ENCODE data around the gene TMEM252. TPM values are rescaled to one million over a fixed set of nuclear protein-coding genes. Genes with fewer than 3 reads are reported as not detected.

Gene TMEM252
- total RNA-seq, 2 donors from 2014 or later = not detected

DNA sequence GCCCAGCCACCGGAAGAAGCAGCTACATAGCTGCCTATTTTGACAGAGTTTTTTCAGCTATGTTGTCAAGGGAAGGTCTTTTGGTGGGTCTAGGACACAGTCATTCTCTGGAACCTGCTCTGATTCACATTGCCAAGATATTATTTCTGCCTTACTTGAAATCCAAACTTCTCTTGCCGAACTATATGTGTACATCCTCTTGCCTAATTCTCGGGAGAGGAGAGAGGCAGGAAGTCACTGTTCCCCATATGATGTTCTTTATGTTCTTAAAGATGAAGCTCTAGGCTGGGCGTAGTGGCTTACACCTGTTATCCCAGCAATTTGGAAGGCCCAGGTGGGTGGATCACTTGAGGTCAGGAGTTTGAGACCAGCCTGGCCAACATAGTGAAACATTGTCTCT lies 8.6 kb downstream of the TMEM252 start:
- TF ChIP-seq POLR2A (IDR thresholded peaks at IDR 0.05) (no peak), CTCF (IDR thresholded peaks at IDR 0.05) (no peak)
- WGBS, 2 donors = 68 to 94% methylated on average over 4 of the region's 4 CpGs
- H3K4me1 ChIP-seq = no peaks in the 10 kb centered on the region
- no peaks in the 10 kb centered on the region for H3K27me3 ChIP-seq
- H3K27ac ChIP-seq = no peak overlapping the region
- no peak for ATAC-seq
- no peak for DNase-seq
- no peaks in the 10 kb centered on the region for H3K9me3 ChIP-seq
- H3K36me3 ChIP-seq (replicated peaks in 1 of 2; ENCODE audit: insufficient read depth in 1 of 2, low read depth in 2 of 2) = no peaks in the 10 kb centered on the region
- intact Hi-C loops (cut with DNase I) = no loop called here
- no peak overlapping the region for H3K4me3 ChIP-seq

- intact Hi-C loops (cut with DNase I) = no loop called here
- TF ChIP-seq POLR2A (IDR thresholded peaks at IDR 0.05) = no peak
- no peak for TF ChIP-seq CTCF (IDR thresholded peaks at IDR 0.05)
- Histone ChIP-seq H3K4me1 (no peaks in the 10 kb centered on the region), H3K27ac (peak overlapping the region in 1 of 4 donors; percentile 35), H3K27me3 (no peaks in the 10 kb centered on the region), H3K36me3 (replicated peaks in 1 of 2; ENCODE audit: insufficient read depth in 1 of 2, low read depth in 2 of 2) (no peaks in the 10 kb centered on the region), H3K4me3 (no peak overlapping the region), H3K9me3 (no peaks in the 10 kb centered on the region)
- WGBS, 2 donors = 40 to 53% methylated on average over 7 of the region's 7 CpGs
- DNase-seq = peak; percentile 52 to 73 (median 58)
- ATAC-seq = peak; percentile 90
Observed at GRCh38 chr9:68530618-68531017, 10.1 kb downstream of the TMEM252 start.

- no peaks in the 10 kb centered on the region for H3K36me3 ChIP-seq (replicated peaks in 1 of 2; ENCODE audit: insufficient read depth in 1 of 2, low read depth in 2 of 2)
- TF ChIP-seq CTCF (IDR thresholded peaks at IDR 0.05) (no peak), POLR2A (IDR thresholded peaks at IDR 0.05) (no peak)
- 48 to 49% methylated on average over 4 of the region's 4 CpGs for WGBS, 2 donors
- H3K9me3 ChIP-seq = no peaks in the 10 kb centered on the region
- H3K4me1 ChIP-seq = peaks cover 8% of the 10 kb centered on the region
- no peak overlapping the region for H3K27ac ChIP-seq
- intact Hi-C loops (cut with DNase I) = no loop called here
- peak; percentile 15 for ATAC-seq
- H3K4me3 ChIP-seq = no peak overlapping the region
- H3K27me3 ChIP-seq = no peaks in the 10 kb centered on the region
- DNase-seq = no peak
Observed at GRCh38 chr9:68523367-68523936, 17.2 kb downstream of the TMEM252 start.

- TF ChIP-seq CTCF (IDR thresholded peaks at IDR 0.05) = no peak
- TF ChIP-seq POLR2A (IDR thresholded peaks at IDR 0.05) = no peak
- intact Hi-C loops (cut with DNase I) = no loop called here
- WGBS, 2 donors = 67% methylated on average over 3 of the region's 3 CpGs
- no peak for ATAC-seq
- peaks cover 8% of the 10 kb centered on the region for H3K4me1 ChIP-seq
- DNase-seq = no peak
- H3K4me3 ChIP-seq = no peak overlapping the region
- no peak overlapping the region for H3K27ac ChIP-seq
- no peaks in the 10 kb centered on the region for H3K36me3 ChIP-seq (replicated peaks in 1 of 2; ENCODE audit: insufficient read depth in 1 of 2, low read depth in 2 of 2)
- no peaks in the 10 kb centered on the region for H3K9me3 ChIP-seq
- no peaks in the 10 kb centered on the region for H3K27me3 ChIP-seq
Observed at GRCh38 chr9:68522954-68523353, 17.7 kb downstream of the TMEM252 start.

- Histone ChIP-seq H3K4me3 (no peak overlapping the region), H3K27ac (no peak overlapping the region), H3K4me1 (peaks cover 8% of the 10 kb centered on the region), H3K27me3 (no peaks in the 10 kb centered on the region), H3K36me3 (replicated peaks in 1 of 2; ENCODE audit: insufficient read depth in 1 of 2, low read depth in 2 of 2) (no peaks in the 10 kb centered on the region), H3K9me3 (no peaks in the 10 kb centered on the region)
- intact Hi-C loops (cut with DNase I) = no loop called here
- peak in 1 of 4 donors; percentile 13 for DNase-seq
- no peak for ATAC-seq
- TF ChIP-seq POLR2A (IDR thresholded peaks at IDR 0.05) = no peak
- no peak for TF ChIP-seq CTCF (IDR thresholded peaks at IDR 0.05)
- WGBS, 2 donors = 44 to 61% methylated on average over 4 of the region's 4 CpGs
Observed at GRCh38 chr9:68522131-68522530, 18.6 kb downstream of the TMEM252 start.
